Trophoblast cell (in vitro differentiated cells and primary cell): Measurements from ENCODE around the gene PARD3B.

Source experiments
- DNase-seq, 2 donors: peaks; one replicate each; pipeline ENCODE4 v3.0.0-alpha.2; 2016
- H2AFZ ChIP-seq: 2 replicates; pipeline ENCODE4 v1.6.1; 2013; ENCODE audit warnings: low read length, moderate library complexity, mild to moderate bottlenecking; ENCODE audit not compliant: insufficient read depth, poor library complexity
- H2AK5ac ChIP-seq: 2 replicates; pipeline ENCODE4 v1.6.1; 2013; ENCODE audit warnings: mild to moderate bottlenecking, low read length
- H2BK120ac ChIP-seq: 2 replicates; pipeline ENCODE4 v1.6.1; 2013; ENCODE audit warnings: low read length, mild to moderate bottlenecking, moderate library complexity; ENCODE audit not compliant: insufficient read depth, poor library complexity
- H2BK12ac ChIP-seq: 2 replicates; pipeline ENCODE4 v1.6.1; 2013; ENCODE audit warnings: mild to moderate bottlenecking, low read length, moderate library complexity
- H2BK5ac ChIP-seq: 2 replicates; pipeline ENCODE4 v1.6.1; 2013; ENCODE audit warnings: low read length, low read depth, moderate library complexity, mild to moderate bottlenecking; ENCODE audit not compliant: poor library complexity
- H3K14ac ChIP-seq: 2 replicates; pipeline ENCODE4 v1.6.1; 2013; ENCODE audit warnings: mild to moderate bottlenecking, low read length
- H3K18ac ChIP-seq: 2 replicates; pipeline ENCODE4 v1.6.1; 2013; ENCODE audit warnings: mild to moderate bottlenecking, low read length
- H3K23ac ChIP-seq: 2 replicates; pipeline ENCODE4 v1.6.1; 2013; ENCODE audit warnings: low read length
- H3K27ac ChIP-seq: 2 replicates; pipeline ENCODE4 v1.5.1; 2013; ENCODE audit warnings: low read depth, mild to moderate bottlenecking, inconsistent platforms, low read length, moderate library complexity
- H3K27me3 ChIP-seq: 2 replicates; pipeline ENCODE4 v1.6.1; 2013; ENCODE audit warnings: inconsistent platforms, mild to moderate bottlenecking, low read length, moderate library complexity; ENCODE audit not compliant: insufficient read depth
- H3K36me3 ChIP-seq, 2 experiments: 1 replicate in 1 of 2; 2 replicates in 1 of 2; pipeline ENCODE4 v1.6.1; 2013; ENCODE audit warnings: low read length in 2 of 2, mild to moderate bottlenecking in 2 of 2, moderate library complexity in 1 of 2; ENCODE audit not compliant: insufficient read depth in 2 of 2, control insufficient read depth in 1 of 2
- H3K4ac ChIP-seq: 2 replicates; pipeline ENCODE4 v1.6.1; 2013; ENCODE audit warnings: low read depth, mild to moderate bottlenecking, low read length, moderate library complexity
- H3K4me1 ChIP-seq, 2 experiments: 1 replicate in 1 of 2; 2 replicates in 1 of 2; pipeline ENCODE4 v1.6.1; 2013; ENCODE audit warnings: low read length in 2 of 2, mild to moderate bottlenecking in 2 of 2, moderate library complexity in 1 of 2; ENCODE audit not compliant: insufficient read depth in 2 of 2, control insufficient read depth in 1 of 2
- H3K4me2 ChIP-seq: 2 replicates; pipeline ENCODE4 v1.6.1; 2013; ENCODE audit warnings: inconsistent platforms, mild to moderate bottlenecking, low read length, moderate library complexity
- H3K4me3 ChIP-seq: 2 replicates; pipeline ENCODE4 v1.5.1; 2013; ENCODE audit warnings: mild to moderate bottlenecking, low read depth, low read length, inconsistent platforms
- H3K79me1 ChIP-seq: one replicate; pipeline ENCODE4 v1.6.1; 2013; ENCODE audit warnings: low read length
- H3K79me2 ChIP-seq: 2 replicates; pipeline ENCODE4 v1.6.1; 2013; ENCODE audit warnings: low read length, mild to moderate bottlenecking; ENCODE audit not compliant: control insufficient read depth, insufficient read depth, poor library complexity
- H3K9ac ChIP-seq: 2 replicates; pipeline ENCODE4 v1.6.1; 2013; ENCODE audit warnings: mild to moderate bottlenecking, low read length
- H3K9me3 ChIP-seq: 2 replicates; pipeline ENCODE4 v1.6.1; 2013; ENCODE audit warnings: low read depth, mild to moderate bottlenecking, control low read depth, inconsistent platforms, low read length; ENCODE audit not compliant: insufficient read depth
- H4K12ac ChIP-seq: 2 replicates; pipeline ENCODE4 v1.6.1; 2013; ENCODE audit warnings: low read depth, mild to moderate bottlenecking, low read length, moderate library complexity
- H4K8ac ChIP-seq: 2 replicates; pipeline ENCODE4 v1.6.1; 2013; ENCODE audit warnings: low read depth, mild to moderate bottlenecking, low read length, moderate library complexity
- H4K91ac ChIP-seq: one replicate; pipeline ENCODE4 v1.6.1; 2013; ENCODE audit warnings: low read depth, mild to moderate bottlenecking, low read length, moderate library complexity
- WGBS: extraction: QIAGEN DNeasy Blood & Tissue Kit; methylation state at CpG from one replicate; pipeline ENCODE4 v1.1.7; 2013; ENCODE audit warnings: missing lambda C conversion rate; ENCODE audit not compliant: insufficient read length, insufficient coverage; ENCODE audit errors: extremely low coverage; 5-methylcytosine and 5-hydroxymethylcytosine counted together

The PARD3B gene

DNA sequence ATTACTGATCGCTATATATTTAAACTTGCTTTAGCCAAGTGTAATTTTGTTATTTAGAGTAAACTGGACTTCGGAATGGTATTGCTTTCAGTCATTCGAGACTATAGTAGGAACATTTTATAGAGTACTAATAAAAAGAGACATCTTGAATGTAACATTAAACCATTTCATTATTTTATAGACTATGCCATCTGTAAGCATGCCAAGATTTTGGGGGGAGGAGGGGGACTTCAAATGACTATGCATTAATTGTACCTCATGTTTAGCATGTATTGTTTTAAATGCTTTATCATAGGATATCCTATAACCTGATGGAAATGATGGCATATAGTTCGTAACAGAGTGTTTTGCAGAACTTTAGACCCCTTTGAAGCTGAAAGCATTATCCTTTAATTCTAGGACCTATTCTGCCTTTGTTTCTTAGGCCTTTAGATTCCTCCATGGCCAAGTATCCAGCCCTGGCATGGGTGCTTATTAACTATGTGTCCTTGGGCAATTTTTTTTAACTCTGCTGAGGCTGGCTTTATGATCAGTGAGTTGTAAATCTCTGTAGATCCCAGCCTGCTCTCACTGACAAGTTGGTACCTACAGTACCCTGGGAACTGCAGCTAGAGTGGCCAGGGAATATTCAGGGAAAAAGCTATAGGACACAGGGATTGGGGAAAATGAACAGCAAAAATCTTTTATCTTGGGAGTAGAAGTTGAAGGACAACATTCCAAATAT lies 93.4 kb downstream of the PARD3B start:
- H3K9ac ChIP-seq, result no peak overlapping the region
- H2BK5ac ChIP-seq, result no peak overlapping the region
- no peak overlapping the region for H3K4me2 ChIP-seq
- H3K23ac ChIP-seq, result no peak overlapping the region
- DNase-seq, result no peak
- H2AK5ac ChIP-seq, result no peak overlapping the region
- no peak overlapping the region for H3K27ac ChIP-seq
- H3K9me3 ChIP-seq, result no peaks in the 10 kb centered on the region
- H3K36me3 ChIP-seq, result no peaks in the 10 kb centered on the region
- no peak overlapping the region for H3K4me3 ChIP-seq
- H3K79me1 ChIP-seq, result no peaks in the 10 kb centered on the region
- no peak overlapping the region for H2BK12ac ChIP-seq
- no peak overlapping the region for H3K14ac ChIP-seq
- H3K79me2 ChIP-seq, result no peaks in the 10 kb centered on the region
- WGBS, result no CpG with 5 or more reads among the region's 4 CpGs
- H4K12ac ChIP-seq, result no peak overlapping the region
- no peak overlapping the region for H3K18ac ChIP-seq
- H3K4me1 ChIP-seq, result no peaks in the 10 kb centered on the region
- H3K4ac ChIP-seq, result no peak overlapping the region
- H4K8ac ChIP-seq, result no peak overlapping the region
- H3K27me3 ChIP-seq, result no peaks in the 10 kb centered on the region
- no peak overlapping the region for H2BK120ac ChIP-seq
- H2AFZ ChIP-seq, result no peak overlapping the region
- H4K91ac ChIP-seq, result no peak overlapping the region

- no peaks in the 10 kb centered on the region for H3K9me3 ChIP-seq
- no peak overlapping the region for H4K12ac ChIP-seq
- H3K27me3 ChIP-seq, result no peaks in the 10 kb centered on the region
- no peaks in the 10 kb centered on the region for H3K79me2 ChIP-seq
- H4K8ac ChIP-seq, result no peak overlapping the region
- H2AK5ac ChIP-seq, result no peak overlapping the region
- H4K91ac ChIP-seq, result no peak overlapping the region
- H3K18ac ChIP-seq, result no peak overlapping the region
- no peak overlapping the region for H3K23ac ChIP-seq
- no peak for DNase-seq
- no peak overlapping the region for H2BK120ac ChIP-seq
- no peaks in the 10 kb centered on the region for H3K4me1 ChIP-seq
- no peak overlapping the region for H2BK5ac ChIP-seq
- no peaks in the 10 kb centered on the region for H3K79me1 ChIP-seq
- no peak overlapping the region for H2BK12ac ChIP-seq
- no peak overlapping the region for H3K27ac ChIP-seq
- H3K4me3 ChIP-seq, result no peak overlapping the region
- WGBS, result no CpG with 5 or more reads among the region's 4 CpGs
- H3K9ac ChIP-seq, result no peak overlapping the region
- H3K4ac ChIP-seq, result no peak overlapping the region
- no peak overlapping the region for H3K14ac ChIP-seq
- no peak overlapping the region for H2AFZ ChIP-seq
- H3K36me3 ChIP-seq, result no peaks in the 10 kb centered on the region
- no peak overlapping the region for H3K4me2 ChIP-seq
Measured at GRCh38 chr2:204643326-204643725, 98.1 kb downstream of the PARD3B start.

DNA sequence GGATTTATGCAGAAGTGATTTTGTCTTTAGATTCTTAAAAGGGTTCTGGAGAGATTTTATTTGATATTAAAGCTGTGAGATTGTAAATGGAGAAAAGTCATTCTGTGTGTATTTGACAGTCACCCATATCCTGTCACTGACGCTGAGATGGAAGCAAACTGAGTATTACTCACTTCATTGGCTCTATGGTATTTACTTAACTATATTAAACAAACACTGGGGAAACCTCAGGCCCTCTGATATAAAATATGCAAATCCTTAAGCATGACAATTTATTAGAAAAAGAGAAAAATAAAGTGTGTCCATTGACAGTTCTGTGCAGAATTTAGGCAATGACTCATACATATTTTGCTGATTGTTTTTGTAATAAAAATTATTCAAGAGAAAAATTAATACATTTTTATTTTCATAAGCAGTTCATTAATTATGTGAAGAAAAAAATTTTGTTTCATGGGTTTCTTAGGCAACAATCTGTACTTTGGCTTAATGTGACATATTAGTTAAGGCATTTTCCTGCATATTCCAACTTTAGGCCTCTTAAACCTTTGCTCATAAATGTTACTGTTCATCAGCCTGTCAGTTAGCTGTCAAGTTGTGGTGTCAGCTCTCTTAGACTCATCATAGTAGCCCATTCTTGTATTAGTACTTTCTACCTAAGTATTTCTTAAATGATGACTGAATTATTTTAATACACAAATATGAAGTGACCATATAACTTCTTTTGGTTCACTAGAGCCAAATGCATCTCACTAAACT lies 99.9 kb downstream of the PARD3B start:
- no peak overlapping the region for H3K23ac ChIP-seq
- H4K91ac ChIP-seq, result no peak overlapping the region
- no peaks in the 10 kb centered on the region for H3K79me1 ChIP-seq
- H2BK120ac ChIP-seq, result no peak overlapping the region
- H3K4me2 ChIP-seq, result no peak overlapping the region
- WGBS, result no CpG with 5 or more reads among the region's 1 CpG
- no peak overlapping the region for H3K18ac ChIP-seq
- H2BK5ac ChIP-seq, result no peak overlapping the region
- no peaks in the 10 kb centered on the region for H3K9me3 ChIP-seq
- H3K36me3 ChIP-seq, result no peaks in the 10 kb centered on the region
- H4K8ac ChIP-seq, result no peak overlapping the region
- H2AK5ac ChIP-seq, result no peak overlapping the region
- no peak overlapping the region for H3K9ac ChIP-seq
- no peak overlapping the region for H3K4me3 ChIP-seq
- no peak overlapping the region for H3K14ac ChIP-seq
- DNase-seq, result no peak
- no peak overlapping the region for H2AFZ ChIP-seq
- H4K12ac ChIP-seq, result no peak overlapping the region
- H3K4ac ChIP-seq, result no peak overlapping the region
- H3K79me2 ChIP-seq, result no peaks in the 10 kb centered on the region
- no peaks in the 10 kb centered on the region for H3K4me1 ChIP-seq
- H2BK12ac ChIP-seq, result no peak overlapping the region
- no peak overlapping the region for H3K27ac ChIP-seq
- H3K27me3 ChIP-seq, result no peaks in the 10 kb centered on the region

DNA sequence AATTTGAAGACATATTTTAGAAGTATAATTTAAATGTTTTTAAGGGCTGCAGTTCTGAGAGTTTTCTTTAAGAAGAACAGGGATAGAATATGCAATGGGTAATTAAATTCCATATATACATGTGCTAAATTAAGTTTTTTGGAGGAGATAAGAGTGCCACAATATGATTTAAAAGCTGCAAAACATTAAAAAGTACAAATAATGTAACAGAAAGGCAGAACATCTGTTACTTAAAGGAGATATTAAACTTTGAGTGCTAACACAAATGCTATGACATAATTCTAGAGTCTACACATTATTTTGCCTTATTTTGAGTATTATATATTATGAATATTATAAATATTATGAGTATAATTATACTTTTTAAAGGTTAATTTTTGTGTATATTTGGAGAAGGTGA lies 102.4 kb downstream of the PARD3B start:
- DNase-seq, result no peak
- Histone ChIP-seq H3K4ac (no peak overlapping the region), H2AFZ (no peak overlapping the region), H2BK120ac (no peak overlapping the region), H3K23ac (no peak overlapping the region), H3K14ac (no peak overlapping the region), H3K4me2 (no peak overlapping the region), H3K79me2 (no peaks in the 10 kb centered on the region), H3K18ac (no peak overlapping the region), H2AK5ac (no peak overlapping the region), H2BK5ac (no peak overlapping the region), H4K91ac (no peak overlapping the region), H3K79me1 (no peaks in the 10 kb centered on the region), H3K9ac (no peak overlapping the region), H3K4me3 (no peak overlapping the region), H3K27ac (no peak overlapping the region), H3K27me3 (no peaks in the 10 kb centered on the region), H3K36me3 (peaks cover 0 to 2% of the 10 kb centered on the region in 2 experiments), H4K8ac (no peak overlapping the region), H4K12ac (no peak overlapping the region), H3K4me1 (no peaks in the 10 kb centered on the region), H3K9me3 (peaks cover 4% of the 10 kb centered on the region), H2BK12ac (no peak overlapping the region)
